ENCODE results near the gene SLC9A3.

- no peak for TF ChIP-seq CTCF (IDR thresholded peaks at IDR 0.05)
- no peak for TF ChIP-seq RAD21 (IDR thresholded peaks at IDR 0.05; ENCODE audit: low read length)
- TF ChIP-seq SMC3 (IDR thresholded peaks at IDR 0.05; ENCODE audit: low read depth, low read length) = no peak
- no peak for TF ChIP-seq RFX5 (IDR thresholded peaks at IDR 0.05; ENCODE audit: low read length)
- no peak for TF ChIP-seq EZH2phosphoT487 (IDR thresholded peaks at IDR 0.05; ENCODE audit: borderline replicate concordance, low read depth)
- no peak for TF ChIP-seq ZBTB33 (IDR thresholded peaks at IDR 0.05; ENCODE audit: borderline replicate concordance, low read depth)
- no peak for TF ChIP-seq TAF1 (IDR thresholded peaks at IDR 0.05; ENCODE audit: borderline replicate concordance, low read depth, low read length)
- TF ChIP-seq EP300 (IDR thresholded peaks at IDR 0.05; ENCODE audit: borderline replicate concordance in 1 of 2, low read depth in 1 of 2, low read length in 1 of 2) = no peak
- no peak for TF ChIP-seq JUND (IDR thresholded peaks at IDR 0.05)
- TF ChIP-seq RXRA (IDR thresholded peaks at IDR 0.05; ENCODE audit: borderline replicate concordance, low read depth) = no peak
Measured at GRCh38 chr5:449151-449550, 75.1 kb downstream of the SLC9A3 start.
